Muscle of leg (tissue), 11 donors: ENCODE results near the gene DOLPP1. TPM values are rescaled to one million over a fixed set of nuclear protein-coding genes. Genes with fewer than 3 reads are reported as not detected.
A peak's percentile ranks its signal among the peaks of the same experiment; 100 is the strongest.

ENCODE experiments used
- DNase-seq: peaks from one replicate; pipeline ENCODE4 v3.0.0; 2013
- H3K27ac ChIP-seq: one replicate; pipeline ENCODE4 v1.5.1; 2013; ENCODE audit warnings: mild to moderate bottlenecking, low read length, control low read depth
- H3K27me3 ChIP-seq: one replicate; pipeline ENCODE4 v1.6.1; 2013; ENCODE audit warnings: low read length; ENCODE audit not compliant: control insufficient read depth, insufficient read depth
- H3K36me3 ChIP-seq: one replicate; pipeline ENCODE4 v1.6.1; 2013; ENCODE audit warnings: low read length; ENCODE audit not compliant: control insufficient read depth, insufficient read depth
- H3K4me1 ChIP-seq: one replicate; pipeline ENCODE4 v1.6.1; 2013; ENCODE audit warnings: low read length; ENCODE audit not compliant: control insufficient read depth, insufficient read depth
- H3K4me3 ChIP-seq: one replicate; pipeline ENCODE4 v1.5.1; 2013; ENCODE audit warnings: low read length, control low read depth
- H3K9me3 ChIP-seq: replicated peaks from 2 replicates; pipeline ENCODE4 v1.6.1; 2013; ENCODE audit warnings: low read depth, low read length; ENCODE audit not compliant: control insufficient read depth
- WGBS: methylation state at CpG from one replicate; pipeline ENCODE4 v1.1.5; 2013; ENCODE audit warnings: missing lambda C conversion rate; ENCODE audit not compliant: insufficient coverage; 5-methylcytosine and 5-hydroxymethylcytosine counted together
- polyA plus RNA-seq, 8 donors: library from polyadenylated mRNA; unstranded; fragments of 120-200 nt; gene quantifications; one replicate each; pipeline versions ENCODE4 v1.2.1 to v1.2.3, GENCODE V29; 2013; ENCODE audit warnings: inconsistent platforms in 1 of 8, low replicate concordance in 1 of 8; ENCODE audit not compliant: insufficient read length in 8 of 8, insufficient read depth in 1 of 8
- total RNA-seq: library from RNA; stranded (reverse); fragments of 120-200 nt; gene quantifications from one replicate; pipeline ENCODE4 v1.2.4, GENCODE V29; 2013

The DOLPP1 gene
- total and polyA plus RNA-seq, 9 donors = 7.5 to 13.2 (median 10.6) TPM

GRCh38 chr9:129102791-129103594, 22.1 kb downstream of the DOLPP1 start:
- Histone ChIP-seq H3K27me3 (no peaks in the 10 kb centered on the region), H3K4me3 (no peak overlapping the region), H3K4me1 (peaks cover 17% of the 10 kb centered on the region), H3K27ac (peak overlapping the region; percentile 47), H3K9me3 (no peaks in the 10 kb centered on the region), H3K36me3 (peaks cover 39% of the 10 kb centered on the region)
- WGBS = 20% methylated on average over 9 of the region's 14 CpGs
- peak; percentile 47 for DNase-seq

GRCh38 chr9:129103595-129103965, 22.7 kb downstream of the DOLPP1 start:
- H3K27ac ChIP-seq = peak overlapping the region; percentile 47
- H3K4me1 ChIP-seq = peaks cover 20% of the 10 kb centered on the region
- no peak overlapping the region for H3K4me3 ChIP-seq
- H3K27me3 ChIP-seq = no peaks in the 10 kb centered on the region
- no peak for DNase-seq
- no peaks in the 10 kb centered on the region for H3K9me3 ChIP-seq
- 95% methylated on average over 4 of the region's 4 CpGs for WGBS
- H3K36me3 ChIP-seq = peaks cover 41% of the 10 kb centered on the region

- no peaks in the 10 kb centered on the region for H3K9me3 ChIP-seq
- no peak overlapping the region for H3K4me3 ChIP-seq
- 98% methylated on average over 9 of the region's 11 CpGs for WGBS
- peaks cover 25% of the 10 kb centered on the region for H3K4me1 ChIP-seq
- peaks cover 44% of the 10 kb centered on the region for H3K36me3 ChIP-seq
- no peak for DNase-seq
- H3K27me3 ChIP-seq = no peaks in the 10 kb centered on the region
- no peak overlapping the region for H3K27ac ChIP-seq
Measured at GRCh38 chr9:129104051-129104450, 23.1 kb downstream of the DOLPP1 start.

DNA sequence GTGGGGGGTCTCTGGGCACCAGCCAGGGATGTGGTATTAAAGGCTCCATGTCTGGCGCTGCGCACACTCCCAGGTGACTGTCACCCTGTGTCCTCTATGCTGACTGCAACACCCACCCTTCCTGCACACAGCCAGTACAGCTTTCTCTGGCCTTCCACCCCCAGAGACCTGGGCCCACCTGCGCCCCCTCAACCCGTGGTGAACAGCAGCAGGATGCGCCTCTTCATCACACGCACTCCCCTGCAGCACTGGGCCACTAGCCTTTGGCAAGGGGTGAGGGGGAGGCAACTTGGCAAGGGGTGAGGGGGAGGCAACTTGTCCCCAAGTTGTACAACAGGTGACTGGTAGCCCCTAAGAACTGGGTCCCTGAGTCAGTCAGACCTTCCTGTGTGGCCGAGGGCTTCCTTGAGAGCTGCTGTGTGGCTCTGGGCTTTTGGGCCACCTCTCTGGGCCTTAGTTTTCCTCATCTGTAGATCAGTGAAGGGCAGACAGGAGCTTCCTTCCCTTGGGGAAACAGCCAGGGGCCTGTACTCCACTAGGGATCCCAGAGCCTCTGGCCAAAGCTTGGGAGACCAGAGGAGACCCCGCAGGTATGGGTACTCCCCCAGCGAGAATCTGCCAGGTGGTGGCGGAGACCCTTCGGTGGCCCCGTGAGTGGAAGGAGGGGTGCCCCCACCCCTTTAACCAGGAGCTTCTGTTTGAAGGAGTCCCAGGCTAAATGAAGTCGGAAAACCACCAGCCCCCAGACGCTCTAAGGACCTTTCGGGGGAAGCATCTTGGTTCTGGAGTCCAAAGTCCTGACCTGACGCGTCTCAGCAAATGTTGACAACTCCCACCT, 25.2 kb downstream of the DOLPP1 start:
- WGBS = 90% methylated on average over 13 of the region's 17 CpGs
- no peaks in the 10 kb centered on the region for H3K27me3 ChIP-seq
- peaks cover 36% of the 10 kb centered on the region for H3K4me1 ChIP-seq
- H3K4me3 ChIP-seq = no peak overlapping the region
- no peak overlapping the region for H3K27ac ChIP-seq
- peaks cover 41% of the 10 kb centered on the region for H3K36me3 ChIP-seq
- DNase-seq = no peak
- H3K9me3 ChIP-seq = no peaks in the 10 kb centered on the region

DNA sequence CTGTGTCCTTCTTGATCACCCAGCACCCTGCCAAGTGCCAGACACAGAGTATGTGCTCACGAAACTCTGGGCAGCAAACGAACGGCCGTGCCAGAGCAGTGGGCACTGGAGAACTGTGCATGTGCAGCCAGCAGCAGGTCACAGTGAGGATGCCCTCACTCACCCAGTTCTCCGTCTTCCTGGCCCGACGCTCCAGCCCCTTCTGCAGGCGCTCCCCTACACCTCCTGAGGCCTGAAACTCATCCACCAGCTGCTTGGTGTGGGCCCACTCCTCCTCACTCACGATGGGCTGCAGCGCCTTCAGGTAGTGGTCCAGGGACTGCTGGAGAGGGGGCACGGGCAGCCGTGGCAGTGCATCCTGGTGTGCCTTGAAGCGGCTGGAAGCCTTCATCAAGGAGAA, 26.7 kb downstream of the DOLPP1 start:
- no peak for DNase-seq
- Histone ChIP-seq H3K4me1 (peaks cover 39% of the 10 kb centered on the region), H3K9me3 (no peaks in the 10 kb centered on the region), H3K27me3 (no peaks in the 10 kb centered on the region), H3K4me3 (no peak overlapping the region), H3K27ac (no peak overlapping the region), H3K36me3 (peaks cover 28% of the 10 kb centered on the region)
- 87% methylated on average over 13 of the region's 13 CpGs for WGBS

- DNase-seq = no peak
- H3K27ac ChIP-seq = no peak overlapping the region
- no peak overlapping the region for H3K4me3 ChIP-seq
- 90% methylated on average over 6 of the region's 13 CpGs for WGBS
- peaks cover 28% of the 10 kb centered on the region for H3K36me3 ChIP-seq
- H3K4me1 ChIP-seq = peaks cover 33% of the 10 kb centered on the region
- H3K9me3 ChIP-seq = no peaks in the 10 kb centered on the region
- H3K27me3 ChIP-seq = no peaks in the 10 kb centered on the region
Measured at GRCh38 chr9:129108083-129108804, 27.3 kb downstream of the DOLPP1 start.

GRCh38 chr9:129108805-129109536, 28.1 kb downstream of the DOLPP1 start:
- Histone ChIP-seq H3K36me3 (peaks cover 32% of the 10 kb centered on the region), H3K9me3 (no peaks in the 10 kb centered on the region), H3K27me3 (no peaks in the 10 kb centered on the region), H3K27ac (no peak overlapping the region), H3K4me1 (peaks cover 25% of the 10 kb centered on the region), H3K4me3 (no peak overlapping the region)
- peak; percentile 66 for DNase-seq
- 53% methylated on average over 9 of the region's 10 CpGs for WGBS

- DNase-seq = no peak
- H3K27me3 ChIP-seq = no peaks in the 10 kb centered on the region
- H3K4me1 ChIP-seq = peaks cover 24% of the 10 kb centered on the region
- no peaks in the 10 kb centered on the region for H3K9me3 ChIP-seq
- H3K27ac ChIP-seq = no peak overlapping the region
- WGBS = 47% methylated on average over 7 of the region's 7 CpGs
- H3K4me3 ChIP-seq = peak overlapping the region; percentile 78
- peaks cover 32% of the 10 kb centered on the region for H3K36me3 ChIP-seq
Measured at GRCh38 chr9:129109537-129109903, 28.6 kb downstream of the DOLPP1 start.

DNA sequence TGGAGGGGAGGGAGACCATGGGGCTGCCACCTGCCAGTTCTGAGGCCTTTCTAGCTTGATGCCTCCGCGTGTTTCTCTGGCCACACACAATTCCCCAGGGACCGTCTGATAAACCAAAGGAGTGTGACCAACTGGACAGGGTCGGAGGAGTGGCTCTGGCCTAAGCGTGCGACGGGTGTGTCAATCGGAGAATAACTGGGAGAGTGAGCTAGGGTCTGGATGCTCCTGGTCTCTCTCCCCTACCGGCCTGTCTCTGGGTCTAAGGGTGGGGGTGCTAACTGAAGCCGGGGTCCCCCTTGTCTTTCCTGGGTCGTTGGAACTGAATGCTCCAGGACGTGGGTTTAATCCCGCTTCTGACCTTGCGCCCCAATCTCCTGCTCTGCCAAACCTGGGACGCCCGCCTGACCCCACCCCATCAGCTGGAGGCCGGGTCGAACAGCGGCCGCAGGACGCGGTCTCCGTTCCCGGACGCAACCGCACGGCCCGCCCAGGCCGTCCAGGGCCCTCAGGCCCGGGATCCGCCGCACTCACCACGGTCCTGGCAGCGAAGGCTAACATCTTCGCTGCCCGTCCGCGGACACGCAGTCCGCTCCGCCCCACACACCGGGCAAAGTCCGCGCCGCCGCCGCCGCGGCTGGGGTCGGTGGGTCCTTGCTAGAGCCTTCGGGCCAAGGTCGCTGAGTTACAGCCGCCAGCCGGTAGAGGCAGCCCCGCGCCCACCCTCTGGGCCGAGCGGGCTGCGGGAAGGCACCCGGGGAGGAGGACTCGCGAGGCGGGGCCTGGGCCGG, 29.2 kb downstream of the DOLPP1 start:
- H3K27ac ChIP-seq = peak overlapping the region; percentile 75
- no peaks in the 10 kb centered on the region for H3K27me3 ChIP-seq
- peaks cover 32% of the 10 kb centered on the region for H3K36me3 ChIP-seq
- H3K4me1 ChIP-seq = peaks cover 24% of the 10 kb centered on the region
- peak overlapping the region; percentile 78 for H3K4me3 ChIP-seq
- WGBS = 3% methylated on average over 64 of the region's 64 CpGs
- peak; percentile 65 for DNase-seq
- H3K9me3 ChIP-seq = no peaks in the 10 kb centered on the region
